HepG2 (cell line): ENCODE results near the gene BACH2. TPM values are rescaled to one million over a fixed set of nuclear protein-coding genes. Genes with fewer than 3 reads are reported as not detected.

Experiments
- ATAC-seq: fragments of 200-7000 bp; cut with Tn5 transposase; 3 replicates; pipeline ENCODE4 v1.9.1; 2020; ENCODE audit warnings: mild to moderate bottlenecking, moderate library complexity
- BruUV-seq: library from RNA; stranded (reverse); fragments of 400-500 nt; replicated peaks from 2 replicates; lab custom pipeline; 2021; lab: Mats Ljungman, UMichigan
- CTCF ChIA-PET: fragments of 300-600 bp; formaldehyde crosslinking; extraction: SDS; loops from one replicate; lab custom pipeline; 2021; ENCODE audit warnings: low total read pairs, inconsistent platforms, low intra/inter-chr PET ratio; lab: Yijun Ruan, JAX
- POLR2A ChIA-PET: fragments of 350-600 bp; sonication (Branson Sonifier 250); formaldehyde crosslinking; loops from one replicate; lab custom pipeline; 2020; ENCODE audit warnings: antibody characterized with exemption, inconsistent platforms; lab: Yijun Ruan, JAX
- DNase-seq: peaks from one replicate; pipeline ENCODE4 v3.0.0-alpha.2; 2015; ENCODE audit warnings: low spot score
- FAIRE-seq: peaks from 3 replicates; lab custom pipeline; 2011; peaks lifted over from hg19 to GRCh38; lab: Jason Lieb, UNC
- H2AFZ ChIP-seq: one replicate; pipeline ENCODE4 v1.6.1; 2011; ENCODE audit warnings: low read length, inconsistent platforms
- H3K27ac ChIP-seq: fragments of 300-600 bp; 3 replicates; pipeline ENCODE4 v1.8.0; 2011; ENCODE audit warnings: mixed run types, mild to moderate bottlenecking, mixed read lengths, low read length, inconsistent platforms; ENCODE audit not compliant: insufficient read depth; ENCODE audit errors: extremely low read length
- H3K27me3 ChIP-seq, 2 experiments: fragments of 200-600 bp in 1 of 2; 2 replicates in 1 of 2; 3 replicates in 1 of 2; pipeline versions ENCODE4 v1.6.0 to v1.8.0; 2011; ENCODE audit warnings: low read length in 2 of 2, mild to moderate bottlenecking in 2 of 2, moderate library complexity in 2 of 2, inconsistent platforms in 1 of 2; ENCODE audit not compliant: insufficient read depth in 2 of 2, control insufficient read depth in 1 of 2
- H3K36me3 ChIP-seq, 2 experiments: fragments of 200-600 bp in 1 of 2; replicated peaks in 1 of 2; 2 replicates in 1 of 2; 3 replicates in 1 of 2; pipeline versions ENCODE4 v1.5.1 to v1.8.0; 2011; ENCODE audit warnings: low read length in 2 of 2, inconsistent platforms in 1 of 2; ENCODE audit not compliant: insufficient read depth in 2 of 2, control insufficient read depth in 1 of 2
- H3K4me1 ChIP-seq: 2 replicates; pipeline ENCODE4 v1.5.1; 2012; ENCODE audit warnings: low read length, inconsistent platforms; ENCODE audit not compliant: insufficient read depth
- H3K4me2 ChIP-seq: 2 replicates; pipeline ENCODE4 v1.6.0; 2011; ENCODE audit warnings: low read depth, low read length, inconsistent platforms
- H3K4me3 ChIP-seq, 3 experiments: fragments of 200-600 bp in 1 of 3; sonication (generic), shearing (Covaris generic) in 1 of 3; replicated peaks in 1 of 3; 2 replicates each; pipeline ENCODE4 v1.5.1; 2011 to 2016; ENCODE audit warnings: low read length in 3 of 3, inconsistent platforms in 2 of 3, low read depth in 2 of 3, mild to moderate bottlenecking in 2 of 3, control low read depth in 1 of 3, mixed read lengths in 1 of 3; ENCODE audit not compliant: insufficient read depth in 1 of 3
- H3K79me2 ChIP-seq: one replicate; pipeline ENCODE4 v1.6.1; 2011; ENCODE audit warnings: low read length, inconsistent platforms; ENCODE audit not compliant: insufficient read depth
- H3K9ac ChIP-seq: 2 replicates; pipeline ENCODE4 v1.6.0; 2011; ENCODE audit warnings: mild to moderate bottlenecking, low read depth, low read length, inconsistent platforms; ENCODE audit not compliant: insufficient read depth
- H3K9me3 ChIP-seq: 2 replicates; pipeline ENCODE4 v1.5.1; 2012; ENCODE audit warnings: mild to moderate bottlenecking, low read length
- H4K20me1 ChIP-seq: 2 replicates; pipeline ENCODE4 v1.6.0; 2011; ENCODE audit warnings: inconsistent platforms, mild to moderate bottlenecking, low read length, moderate library complexity; ENCODE audit not compliant: insufficient read depth
- GATA4 ChIP-seq: sonication (generic); IDR thresholded peaks from 2 replicates; pipeline ENCODE4 v1.6.1; 2016; ENCODE audit warnings: antibody characterized with exemption, low read depth, borderline replicate concordance
- ISL2 ChIP-seq: sonication (generic); formaldehyde crosslinking; IDR thresholded peaks from 2 replicates; pipeline ENCODE4 v1.5.0; 2020; ENCODE audit warnings: missing genetic modification reagents
- KLF9 ChIP-seq: IDR thresholded peaks from 2 replicates; pipeline ENCODE4 v1.6.1; 2016; ENCODE audit warnings: low read depth
- NFATC3 ChIP-seq: sonication (generic); formaldehyde crosslinking; IDR thresholded peaks from 2 replicates; pipeline ENCODE4 v1.5.1; 2020; ENCODE audit warnings: mild to moderate bottlenecking, missing genetic modification reagents
- NKX3-1 ChIP-seq: sonication (generic); formaldehyde crosslinking; IDR thresholded peaks from 2 replicates; pipeline ENCODE4 v1.5.0; 2020; ENCODE audit warnings: missing genetic modification reagents
- SALL2 ChIP-seq: sonication (generic); formaldehyde crosslinking; IDR thresholded peaks from 2 replicates; pipeline ENCODE4 v1.8.1; 2023; ENCODE audit warnings: mild to moderate bottlenecking, missing genetic modification reagents, inconsistent platforms
- SNAI1 ChIP-seq: sonication (generic); formaldehyde crosslinking; IDR thresholded peaks from 2 replicates; pipeline ENCODE4 v1.5.0; 2020; ENCODE audit warnings: mild to moderate bottlenecking, missing genetic modification reagents, borderline replicate concordance
- WIZ ChIP-seq: sonication (generic); formaldehyde crosslinking; IDR thresholded peaks from 2 replicates; pipeline ENCODE4 v1.5.1; 2020; ENCODE audit warnings: mild to moderate bottlenecking, missing genetic modification reagents
- ZBTB21 ChIP-seq: sonication (generic); formaldehyde crosslinking; IDR thresholded peaks from 2 replicates; pipeline ENCODE4 v1.4.0; 2020; ENCODE audit warnings: missing genetic modification reagents
- ZBTB3 ChIP-seq: sonication (generic); formaldehyde crosslinking; IDR thresholded peaks from 2 replicates; pipeline ENCODE4 v1.4.0; 2020; ENCODE audit warnings: low read depth, mild to moderate bottlenecking, moderate library complexity, missing genetic modification reagents, borderline replicate concordance
- ZNF101 ChIP-seq: sonication (generic); formaldehyde crosslinking; IDR thresholded peaks from 2 replicates; pipeline ENCODE4 v1.4.0; 2020; ENCODE audit warnings: mild to moderate bottlenecking, low read depth, missing genetic modification reagents, borderline replicate concordance
- ZNF296 ChIP-seq: sonication (generic); formaldehyde crosslinking; conservative IDR thresholded peaks from 2 replicates; pipeline ENCODE4 v1.5.0; 2020; ENCODE audit warnings: mild to moderate bottlenecking, missing genetic modification reagents
- ZNF501 ChIP-seq: sonication (generic); formaldehyde crosslinking; IDR thresholded peaks from 2 replicates; pipeline ENCODE4 v1.5.1; 2020; ENCODE audit warnings: mild to moderate bottlenecking, moderate library complexity, missing genetic modification reagents
- ZNF775 ChIP-seq: sonication (generic); formaldehyde crosslinking; IDR thresholded peaks from 2 replicates; pipeline ENCODE4 v1.4.0; 2020; ENCODE audit warnings: missing genetic modification reagents, mild to moderate bottlenecking, moderate library complexity, borderline replicate concordance
- ZNF878 ChIP-seq: sonication (generic); formaldehyde crosslinking; IDR thresholded peaks from 2 replicates; pipeline ENCODE4 v1.8.1; 2023; ENCODE audit warnings: mild to moderate bottlenecking, missing genetic modification reagents, moderate library complexity
- WGBS: methylation state at CpG from one replicate; pipeline ENCODE4 v1.1.6; 2017; ENCODE audit warnings: low lambda C conversion rate; 5-methylcytosine and 5-hydroxymethylcytosine counted together
- in situ Hi-C: cut with HindIII; loops from 2 replicates; pipeline ENCODE4 v1.10.0; 2017; ENCODE audit warnings: low pct_unique_long_range_greater_than_20kb; ENCODE audit not compliant: extremely low pct_ligation_motif_present
- intact Hi-C: fragments of 100-400 bp; cut with micrococcal nuclease; formaldehyde crosslinking; loops from one replicate; pipeline ENCODE4 v1.10.0; 2022; ENCODE audit not compliant: unreplicated experiment
- polyA plus RNA-seq, 8 experiments: library from polyadenylated mRNA; depleted of rRNA in 3 of 8; stranded (reverse) in 7 of 8; unstranded in 1 of 8; fragments of >200 nt; fragmentation: Illumina TruSeq in 4 of 8; extraction: Trizol in 4 of 8; gene quantifications; 2 replicates each; pipeline versions ENCODE4 v1.2.1 to v1.2.3, GENCODE V29; 2011 to 2016; ENCODE audit warnings: low read depth in 4 of 8, missing spikeins in 1 of 8, mixed read lengths in 1 of 8; ENCODE audit not compliant: insufficient read depth in 1 of 8
- total RNA-seq, 5 experiments: library from RNA; depleted of rRNA; stranded (reverse); fragments of >200 nt; fragmentation: Illumina TruSeq; extraction: Trizol; gene quantifications; 2 replicates each; pipeline ENCODE4 v1.2.3, GENCODE V29; 2016; ENCODE audit warnings: low read depth in 1 of 5
- TF ChIP-seq, protein P1 (sequence below): IDR thresholded peaks from 2 replicates; pipeline ENCODE4 v1.6.1; 2016; ENCODE audit warnings: missing genetic modification reagents, missing compliant biosample characterization
- TF ChIP-seq, protein P2 (sequence below): sonication (generic); formaldehyde crosslinking; IDR thresholded peaks from 2 replicates; pipeline ENCODE4 v1.5.0; 2020; ENCODE audit warnings: mild to moderate bottlenecking, missing genetic modification reagents

BACH2 gene
- total and polyA plus RNA-seq, 2 of the 13 experiments (the other 11 are each of a cell fraction or from before 2014, with no cell fraction given) = 0.01 TPM; not detected in 1

DNA sequence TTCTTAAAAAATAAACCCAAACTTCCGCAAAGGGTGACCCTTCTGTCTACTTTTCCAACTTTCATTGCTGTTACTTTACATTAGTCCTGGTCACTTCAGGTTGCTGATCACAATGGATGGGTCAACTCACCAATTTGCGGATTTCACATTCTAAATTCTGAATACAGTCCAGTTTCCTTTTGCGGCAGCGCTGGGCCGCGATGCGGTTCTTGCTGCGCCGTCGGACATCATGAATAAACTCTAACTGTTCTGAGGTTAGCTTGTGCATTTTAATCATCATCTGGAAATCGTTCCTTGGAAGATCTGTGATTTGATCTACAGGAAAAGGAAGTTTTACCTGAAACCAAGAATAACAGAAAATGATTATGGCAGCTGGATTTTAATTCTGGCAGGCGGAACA, 358.6 kb downstream of the BACH2 start:
- H3K27me3 ChIP-seq = peaks cover 0 to 36% of the 10 kb centered on the region in 2 experiments; a peak in 3 of 5 replicates
- WGBS = 46% methylated on average over 12 of the region's 12 CpGs
- peaks cover 20% of the 10 kb centered on the region for H3K4me1 ChIP-seq
- TF ChIP-seq SALL2 (CRISPR knock-in tag) = no peak
- no peak for TF ChIP-seq ISL2 (CRISPR knock-in tag)
- TF ChIP-seq ZNF775 (CRISPR knock-in tag) = no peak
- TF ChIP-seq ZBTB3 (CRISPR knock-in tag) = no peak
- no peak for TF ChIP-seq NFATC3
- no peak for TF ChIP-seq WIZ (CRISPR knock-in tag)
- TF ChIP-seq, protein P1, sequence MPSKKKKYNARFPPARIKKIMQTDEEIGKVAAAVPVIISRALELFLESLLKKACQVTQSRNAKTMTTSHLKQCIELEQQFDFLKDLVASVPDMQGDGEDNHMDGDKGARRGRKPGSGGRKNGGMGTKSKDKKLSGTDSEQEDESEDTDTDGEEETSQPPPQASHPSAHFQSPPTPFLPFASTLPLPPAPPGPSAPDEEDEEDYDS (CRISPR knock-in tag) = no peak
- TF ChIP-seq KLF9 (CRISPR knock-in tag) = no peak
- no peak for TF ChIP-seq ZNF878
- TF ChIP-seq ZNF101 (CRISPR knock-in tag) = no peak
- TF ChIP-seq ZNF501 (CRISPR knock-in tag) = no peak
- no peak for TF ChIP-seq NKX3-1
- TF ChIP-seq GATA4 = no peak
- TF ChIP-seq ZNF296 (CRISPR knock-in tag) = no peak
- TF ChIP-seq, protein P2, sequence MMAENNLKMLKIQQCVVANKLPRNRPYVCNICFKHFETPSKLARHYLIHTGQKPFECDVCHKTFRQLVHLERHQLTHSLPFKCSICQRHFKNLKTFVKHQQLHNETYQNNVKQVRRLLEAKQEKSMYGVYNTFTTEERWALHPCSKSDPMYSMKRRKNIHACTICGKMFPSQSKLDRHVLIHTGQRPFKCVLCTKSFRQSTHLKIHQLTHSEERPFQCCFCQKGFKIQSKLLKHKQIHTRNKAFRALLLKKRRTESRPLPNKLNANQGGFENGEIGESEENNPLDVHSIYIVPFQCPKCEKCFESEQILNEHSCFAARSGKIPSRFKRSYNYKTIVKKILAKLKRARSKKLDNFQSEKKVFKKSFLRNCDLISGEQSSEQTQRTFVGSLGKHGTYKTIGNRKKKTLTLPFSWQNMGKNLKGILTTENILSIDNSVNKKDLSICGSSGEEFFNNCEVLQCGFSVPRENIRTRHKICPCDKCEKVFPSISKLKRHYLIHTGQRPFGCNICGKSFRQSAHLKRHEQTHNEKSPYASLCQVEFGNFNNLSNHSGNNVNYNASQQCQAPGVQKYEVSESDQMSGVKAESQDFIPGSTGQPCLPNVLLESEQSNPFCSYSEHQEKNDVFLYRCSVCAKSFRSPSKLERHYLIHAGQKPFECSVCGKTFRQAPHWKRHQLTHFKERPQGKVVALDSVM (CRISPR knock-in tag) = no peak
- TF ChIP-seq SNAI1 = no peak
- no peak for TF ChIP-seq ZBTB21 (CRISPR knock-in tag)
- in situ Hi-C loops (no loop called here), intact Hi-C loops (no loop called here)
- DNase-seq (no peak), ATAC-seq (no peak), FAIRE-seq (no peak)
- no TSS peak for BruUV-seq
- no peak overlapping the region for H3K9ac ChIP-seq
- H2AFZ ChIP-seq = no peak overlapping the region
- no peaks in the 10 kb centered on the region for H3K9me3 ChIP-seq
- H3K79me2 ChIP-seq = no peaks in the 10 kb centered on the region
- no peaks in the 10 kb centered on the region for H3K36me3 ChIP-seq
- ChIA-PET CTCF (no interaction called here), POLR2A (no interaction called here)
- no peak overlapping the region for H3K27ac ChIP-seq
- H3K4me2 ChIP-seq = no peak overlapping the region
- H4K20me1 ChIP-seq = no peaks in the 10 kb centered on the region
- no peak overlapping the region for H3K4me3 ChIP-seq
